Suprapubic skin (tissue), 4 donors: ENCODE data around the gene PHOX2A. TPM values are rescaled to one million over a fixed set of nuclear protein-coding genes. Genes with fewer than 3 reads are reported as not detected.

ENCODE experiments used
- DNase-seq, 2 donors: peaks; one replicate each; pipeline ENCODE4 v3.0.0-alpha.2; 2019; ENCODE audit warnings: low spot score in 2 of 2
- H3K27ac ChIP-seq: fragments of 200-600 bp; sonication (generic); one replicate; pipeline ENCODE4 v1.5.1; 2019
- H3K27me3 ChIP-seq: fragments of 200-600 bp; sonication (generic); one replicate; pipeline ENCODE4 v1.5.1; 2019
- H3K36me3 ChIP-seq: fragments of 200-600 bp; sonication (generic); one replicate; pipeline ENCODE4 v1.5.1; 2019
- H3K4me1 ChIP-seq: fragments of 200-600 bp; sonication (generic); one replicate; pipeline ENCODE4 v1.5.1; 2019
- H3K4me3 ChIP-seq: fragments of 200-600 bp; sonication (generic); one replicate; pipeline ENCODE4 v1.5.1; 2019; ENCODE audit warnings: mild to moderate bottlenecking
- H3K9me3 ChIP-seq: fragments of 200-600 bp; sonication (generic); one replicate; pipeline ENCODE4 v1.5.1; 2019
- EP300 ChIP-seq: sonication (generic); formaldehyde crosslinking; IDR thresholded peaks from one replicate; pipeline ENCODE4 v1.6.1; 2017; ENCODE audit warnings: antibody characterized with exemption
- POLR2A ChIP-seq, 2 donors: fragments of 450-650 bp; IDR thresholded peaks; one replicate each; pipeline ENCODE4 v1.6.1; 2017; ENCODE audit warnings: antibody characterized with exemption in 2 of 2, mild to moderate bottlenecking in 2 of 2, moderate library complexity in 2 of 2
- POLR2AphosphoS5 ChIP-seq, 3 donors: sonication (generic); formaldehyde crosslinking; IDR thresholded peaks; one replicate each; pipeline ENCODE4 v1.6.1; 2017; ENCODE audit warnings: antibody characterized with exemption in 3 of 3
- WGBS: methylation state at CpG from one replicate; pipeline ENCODE4 v1.1.5; 2018; 5-methylcytosine and 5-hydroxymethylcytosine counted together
- total RNA-seq, 4 donors: library from RNA; depleted of rRNA; stranded (reverse); fragments of >200 nt; gene quantifications; one replicate each; pipeline ENCODE4 v1.1.0, GENCODE V29; 2016
- TF ChIP-seq, protein P1 (sequence below), 2 donors: fragments of 200-600 bp in 1 of 2; fragments of 450-650 bp in 1 of 2; sonication (generic) in 1 of 2; IDR thresholded peaks; one replicate each; pipeline ENCODE4 v1.5.1; 2016 to 2019; ENCODE audit warnings: antibody characterized with exemption in 2 of 2, mild to moderate bottlenecking in 1 of 2, moderate library complexity in 1 of 2

PHOX2A gene
- total RNA-seq, 4 donors from 2014 or later = not detected

GRCh38 chr11:72230764-72231365 is 13.1 kb downstream of the PHOX2A start:
- DNase-seq = peak in 1 of 2 donors; percentile 55
- Histone ChIP-seq H3K36me3 (peaks cover 80% of the 10 kb centered on the region), H3K9me3 (no peaks in the 10 kb centered on the region), H3K27ac (no peak overlapping the region), H3K4me1 (peaks cover 21% of the 10 kb centered on the region), H3K27me3 (no peaks in the 10 kb centered on the region), H3K4me3 (no peak overlapping the region)
- WGBS = 96% methylated on average over 12 of the region's 18 CpGs
- TF ChIP-seq, protein P1, sequence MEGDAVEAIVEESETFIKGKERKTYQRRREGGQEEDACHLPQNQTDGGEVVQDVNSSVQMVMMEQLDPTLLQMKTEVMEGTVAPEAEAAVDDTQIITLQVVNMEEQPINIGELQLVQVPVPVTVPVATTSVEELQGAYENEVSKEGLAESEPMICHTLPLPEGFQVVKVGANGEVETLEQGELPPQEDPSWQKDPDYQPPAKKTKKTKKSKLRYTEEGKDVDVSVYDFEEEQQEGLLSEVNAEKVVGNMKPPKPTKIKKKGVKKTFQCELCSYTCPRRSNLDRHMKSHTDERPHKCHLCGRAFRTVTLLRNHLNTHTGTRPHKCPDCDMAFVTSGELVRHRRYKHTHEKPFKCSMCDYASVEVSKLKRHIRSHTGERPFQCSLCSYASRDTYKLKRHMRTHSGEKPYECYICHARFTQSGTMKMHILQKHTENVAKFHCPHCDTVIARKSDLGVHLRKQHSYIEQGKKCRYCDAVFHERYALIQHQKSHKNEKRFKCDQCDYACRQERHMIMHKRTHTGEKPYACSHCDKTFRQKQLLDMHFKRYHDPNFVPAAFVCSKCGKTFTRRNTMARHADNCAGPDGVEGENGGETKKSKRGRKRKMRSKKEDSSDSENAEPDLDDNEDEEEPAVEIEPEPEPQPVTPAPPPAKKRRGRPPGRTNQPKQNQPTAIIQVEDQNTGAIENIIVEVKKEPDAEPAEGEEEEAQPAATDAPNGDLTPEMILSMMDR (IDR thresholded peaks at IDR 0.05) = no peak
- no peak for TF ChIP-seq POLR2A (IDR thresholded peaks at IDR 0.05)
- TF ChIP-seq EP300 = no peak
- TF ChIP-seq POLR2AphosphoS5 (IDR thresholded peaks at IDR 0.05) = no peak

GRCh38 chr11:72229925-72230763 is 13.8 kb downstream of the PHOX2A start:
- DNase-seq = peak in 1 of 2 donors; percentile 61

DNA sequence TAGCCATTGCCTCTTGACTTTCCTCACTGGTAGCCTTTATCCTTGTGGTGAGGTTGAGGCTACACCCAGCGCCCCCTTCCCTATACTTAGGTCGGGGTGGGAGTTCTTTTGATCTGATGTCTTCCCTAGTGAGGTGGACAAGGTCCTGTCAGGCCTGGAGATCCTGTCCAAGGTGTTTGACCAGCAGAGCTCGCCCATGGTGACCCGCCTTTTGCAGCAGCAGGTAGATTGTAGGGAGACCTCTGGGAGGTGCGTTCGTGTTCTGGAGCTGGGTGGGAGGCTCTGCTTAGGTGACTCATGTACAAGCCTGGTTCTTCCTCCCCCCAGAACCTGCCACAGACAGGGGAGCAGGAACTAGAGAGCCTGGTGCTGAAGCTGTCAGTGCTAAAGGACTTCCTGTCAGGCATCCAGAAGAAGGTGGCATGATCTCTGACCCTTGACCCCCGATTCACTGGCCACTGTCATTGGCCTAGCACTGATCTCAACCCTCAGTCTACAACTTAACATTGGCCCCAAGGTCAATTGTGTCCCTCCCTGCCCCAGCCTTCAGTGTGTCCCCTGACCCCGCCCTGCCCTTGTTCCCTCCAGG is 14.5 kb downstream of the PHOX2A start:
- H3K27me3 ChIP-seq = no peaks in the 10 kb centered on the region
- no peak overlapping the region for H3K4me3 ChIP-seq
- DNase-seq = peak in 1 of 2 donors; percentile 40
- peaks cover 66% of the 10 kb centered on the region for H3K36me3 ChIP-seq
- H3K4me1 ChIP-seq = peaks cover 30% of the 10 kb centered on the region
- no peaks in the 10 kb centered on the region for H3K9me3 ChIP-seq
- TF ChIP-seq, protein P1 (IDR thresholded peaks at IDR 0.05) = no peak
- no peak for TF ChIP-seq EP300
- no peak for TF ChIP-seq POLR2A (IDR thresholded peaks at IDR 0.05)
- H3K27ac ChIP-seq = no peak overlapping the region
- WGBS = 95% methylated on average over 8 of the region's 8 CpGs

More at GRCh38 chr11:72229925-72230763, 13.8 kb downstream of the PHOX2A start:
- H3K27ac ChIP-seq = no peak overlapping the region
- H3K4me1 ChIP-seq = peaks cover 28% of the 10 kb centered on the region
- no peaks in the 10 kb centered on the region for H3K27me3 ChIP-seq
- H3K36me3 ChIP-seq = peaks cover 73% of the 10 kb centered on the region
- 87% methylated on average over 12 of the region's 21 CpGs for WGBS
- TF ChIP-seq EP300 = no peak
- TF ChIP-seq POLR2A (IDR thresholded peaks at IDR 0.05) = no peak
- no peak for TF ChIP-seq POLR2AphosphoS5 (IDR thresholded peaks at IDR 0.05)
- H3K4me3 ChIP-seq = no peak overlapping the region
- H3K9me3 ChIP-seq = no peaks in the 10 kb centered on the region

- DNase-seq = peak; percentile 50 to 69
- WGBS = 70% methylated on average over 6 of the region's 7 CpGs
- Histone ChIP-seq H3K36me3 (peaks cover 60% of the 10 kb centered on the region), H3K9me3 (no peaks in the 10 kb centered on the region), H3K4me3 (no peak overlapping the region), H3K27ac (no peak overlapping the region), H3K27me3 (no peaks in the 10 kb centered on the region), H3K4me1 (peaks cover 27% of the 10 kb centered on the region)
- TF ChIP-seq EP300 = no peak
- TF ChIP-seq, protein P1 (IDR thresholded peaks at IDR 0.05) = no peak
Measured at GRCh38 chr11:72228844-72229231, 15.1 kb downstream of the PHOX2A start.

DNA sequence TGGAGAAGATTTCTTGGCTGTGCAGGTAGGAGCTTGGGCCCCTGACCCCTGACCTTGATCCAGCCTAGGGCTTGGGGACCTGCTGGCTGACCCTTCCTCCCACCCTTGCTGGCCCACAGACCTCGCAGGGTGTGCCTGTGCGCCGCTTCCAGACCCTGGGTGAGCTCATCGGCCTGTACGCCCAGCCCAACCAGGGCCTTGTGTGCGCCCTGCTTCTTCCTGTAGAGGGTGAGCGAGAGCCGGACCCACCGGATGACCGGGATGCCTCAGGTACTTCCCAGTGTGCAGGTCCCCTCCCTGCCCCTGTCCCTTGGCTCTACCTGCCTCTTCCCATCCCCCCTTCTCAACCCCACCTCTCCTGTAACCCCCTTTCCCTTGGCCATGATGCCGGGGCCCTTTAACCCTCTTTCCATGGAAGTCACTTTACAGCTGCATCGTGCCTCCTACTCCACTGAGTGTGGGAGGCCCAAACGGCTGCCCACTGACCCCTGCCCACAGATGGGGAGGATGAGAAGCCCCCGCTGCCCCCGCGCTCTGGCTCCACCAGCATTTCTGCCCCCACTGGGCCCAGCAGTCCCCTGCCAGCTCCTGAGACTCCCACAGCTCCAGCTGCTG is 15.6 kb downstream of the PHOX2A start:
- TF ChIP-seq POLR2AphosphoS5 (IDR thresholded peaks at IDR 0.05) (no peak), POLR2A (IDR thresholded peaks at IDR 0.05) (no peak)
- TF ChIP-seq, protein P1 (IDR thresholded peaks at IDR 0.05) = peak in 1 of 2 donors; percentile 19
- peak; percentile 61 to 74 for DNase-seq
- H3K36me3 ChIP-seq = peaks cover 55% of the 10 kb centered on the region
- no peaks in the 10 kb centered on the region for H3K9me3 ChIP-seq
- no peaks in the 10 kb centered on the region for H3K27me3 ChIP-seq
- H3K27ac ChIP-seq = no peak overlapping the region
- H3K4me1 ChIP-seq = peaks cover 27% of the 10 kb centered on the region
- no peak overlapping the region for H3K4me3 ChIP-seq
- 84% methylated on average over 11 of the region's 16 CpGs for WGBS
